ENCODE data around the gene CTPS1.

DNA sequence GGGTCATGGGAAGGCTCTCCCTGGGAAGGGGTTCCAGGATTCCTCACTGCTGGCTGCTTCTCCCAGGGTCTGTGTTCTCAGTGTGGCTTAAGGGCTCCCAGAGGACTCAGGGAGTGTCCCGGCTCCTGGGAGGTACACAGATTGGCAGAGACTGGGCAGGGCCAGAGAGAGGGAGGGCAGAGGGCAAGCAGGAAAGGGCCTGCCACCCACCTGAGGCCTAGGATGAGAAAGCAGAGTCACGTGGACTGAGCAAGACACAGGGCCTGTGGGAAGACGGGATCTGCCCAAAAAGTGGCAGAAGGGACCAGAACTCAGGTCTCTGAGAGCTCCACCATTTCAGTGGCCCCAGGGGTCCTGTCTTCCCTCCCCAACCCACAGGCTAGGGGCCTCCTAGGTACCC lies 41.2 kb downstream of the CTPS1 start:
- TF ChIP-seq EZH2 (IDR thresholded peaks at IDR 0.05; ENCODE audit: low read depth, unreplicated experiment) (no peak), CREB1 (CRISPR knock-in tag; IDR thresholded peaks at IDR 0.05; ENCODE audit: low read depth) (no peak), POLR2AphosphoS5 (IDR thresholded peaks at IDR 0.05; ENCODE audit: low read depth) (no peak), EZH2phosphoT487 (IDR thresholded peaks at IDR 0.05; ENCODE audit: unreplicated experiment) (no peak), STAT1 (IDR thresholded peaks at IDR 0.05; ENCODE audit: unreplicated experiment) (no peak), ZNF331 (CRISPR knock-in tag; IDR thresholded peaks at IDR 0.05; ENCODE audit: low read depth) (no peak), NANOG (IDR thresholded peaks at IDR 0.05; ENCODE audit: borderline replicate concordance) (no peak)
- TF ChIP-seq, protein P1, sequence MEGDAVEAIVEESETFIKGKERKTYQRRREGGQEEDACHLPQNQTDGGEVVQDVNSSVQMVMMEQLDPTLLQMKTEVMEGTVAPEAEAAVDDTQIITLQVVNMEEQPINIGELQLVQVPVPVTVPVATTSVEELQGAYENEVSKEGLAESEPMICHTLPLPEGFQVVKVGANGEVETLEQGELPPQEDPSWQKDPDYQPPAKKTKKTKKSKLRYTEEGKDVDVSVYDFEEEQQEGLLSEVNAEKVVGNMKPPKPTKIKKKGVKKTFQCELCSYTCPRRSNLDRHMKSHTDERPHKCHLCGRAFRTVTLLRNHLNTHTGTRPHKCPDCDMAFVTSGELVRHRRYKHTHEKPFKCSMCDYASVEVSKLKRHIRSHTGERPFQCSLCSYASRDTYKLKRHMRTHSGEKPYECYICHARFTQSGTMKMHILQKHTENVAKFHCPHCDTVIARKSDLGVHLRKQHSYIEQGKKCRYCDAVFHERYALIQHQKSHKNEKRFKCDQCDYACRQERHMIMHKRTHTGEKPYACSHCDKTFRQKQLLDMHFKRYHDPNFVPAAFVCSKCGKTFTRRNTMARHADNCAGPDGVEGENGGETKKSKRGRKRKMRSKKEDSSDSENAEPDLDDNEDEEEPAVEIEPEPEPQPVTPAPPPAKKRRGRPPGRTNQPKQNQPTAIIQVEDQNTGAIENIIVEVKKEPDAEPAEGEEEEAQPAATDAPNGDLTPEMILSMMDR (conservative IDR thresholded peaks at IDR 0.05; ENCODE audit: low read depth in 2 of 2), result no peak
- TF ChIP-seq, protein P2, sequence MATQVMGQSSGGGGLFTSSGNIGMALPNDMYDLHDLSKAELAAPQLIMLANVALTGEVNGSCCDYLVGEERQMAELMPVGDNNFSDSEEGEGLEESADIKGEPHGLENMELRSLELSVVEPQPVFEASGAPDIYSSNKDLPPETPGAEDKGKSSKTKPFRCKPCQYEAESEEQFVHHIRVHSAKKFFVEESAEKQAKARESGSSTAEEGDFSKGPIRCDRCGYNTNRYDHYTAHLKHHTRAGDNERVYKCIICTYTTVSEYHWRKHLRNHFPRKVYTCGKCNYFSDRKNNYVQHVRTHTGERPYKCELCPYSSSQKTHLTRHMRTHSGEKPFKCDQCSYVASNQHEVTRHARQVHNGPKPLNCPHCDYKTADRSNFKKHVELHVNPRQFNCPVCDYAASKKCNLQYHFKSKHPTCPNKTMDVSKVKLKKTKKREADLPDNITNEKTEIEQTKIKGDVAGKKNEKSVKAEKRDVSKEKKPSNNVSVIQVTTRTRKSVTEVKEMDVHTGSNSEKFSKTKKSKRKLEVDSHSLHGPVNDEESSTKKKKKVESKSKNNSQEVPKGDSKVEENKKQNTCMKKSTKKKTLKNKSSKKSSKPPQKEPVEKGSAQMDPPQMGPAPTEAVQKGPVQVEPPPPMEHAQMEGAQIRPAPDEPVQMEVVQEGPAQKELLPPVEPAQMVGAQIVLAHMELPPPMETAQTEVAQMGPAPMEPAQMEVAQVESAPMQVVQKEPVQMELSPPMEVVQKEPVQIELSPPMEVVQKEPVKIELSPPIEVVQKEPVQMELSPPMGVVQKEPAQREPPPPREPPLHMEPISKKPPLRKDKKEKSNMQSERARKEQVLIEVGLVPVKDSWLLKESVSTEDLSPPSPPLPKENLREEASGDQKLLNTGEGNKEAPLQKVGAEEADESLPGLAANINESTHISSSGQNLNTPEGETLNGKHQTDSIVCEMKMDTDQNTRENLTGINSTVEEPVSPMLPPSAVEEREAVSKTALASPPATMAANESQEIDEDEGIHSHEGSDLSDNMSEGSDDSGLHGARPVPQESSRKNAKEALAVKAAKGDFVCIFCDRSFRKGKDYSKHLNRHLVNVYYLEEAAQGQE (IDR thresholded peaks at IDR 0.05; ENCODE audit: unreplicated experiment), result no peak
- TF ChIP-seq, protein P3, sequence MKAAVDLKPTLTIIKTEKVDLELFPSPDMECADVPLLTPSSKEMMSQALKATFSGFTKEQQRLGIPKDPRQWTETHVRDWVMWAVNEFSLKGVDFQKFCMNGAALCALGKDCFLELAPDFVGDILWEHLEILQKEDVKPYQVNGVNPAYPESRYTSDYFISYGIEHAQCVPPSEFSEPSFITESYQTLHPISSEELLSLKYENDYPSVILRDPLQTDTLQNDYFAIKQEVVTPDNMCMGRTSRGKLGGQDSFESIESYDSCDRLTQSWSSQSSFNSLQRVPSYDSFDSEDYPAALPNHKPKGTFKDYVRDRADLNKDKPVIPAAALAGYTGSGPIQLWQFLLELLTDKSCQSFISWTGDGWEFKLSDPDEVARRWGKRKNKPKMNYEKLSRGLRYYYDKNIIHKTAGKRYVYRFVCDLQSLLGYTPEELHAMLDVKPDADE (IDR thresholded peaks at IDR 0.05), result no peak
